Astrocyte (in vitro differentiated cells and primary cell): Measurements from ENCODE around the gene TRIM44. TPM values are rescaled to one million over a fixed set of nuclear protein-coding genes. Genes with fewer than 3 reads are reported as not detected.

Experiments
- DNase-seq: peaks from one replicate; pipeline ENCODE4 v3.0.0-alpha.2; 2010; ENCODE audit warnings: low read depth
- FAIRE-seq: peaks from 2 replicates; lab custom pipeline; 2011; peaks lifted over from hg19 to GRCh38; lab: Jason Lieb, UNC
- H2AFZ ChIP-seq: 2 replicates; pipeline ENCODE4 v1.6.0; 2012; ENCODE audit warnings: low read depth, low read length, inconsistent platforms
- H3K27ac ChIP-seq: 2 replicates; pipeline ENCODE4 v1.5.1; 2011; ENCODE audit warnings: low read depth, low read length, inconsistent platforms
- H3K27me3 ChIP-seq: 2 replicates; pipeline ENCODE4 v1.6.0; 2011; ENCODE audit warnings: low read length, inconsistent platforms; ENCODE audit not compliant: insufficient read depth
- H3K36me3 ChIP-seq: 2 replicates; pipeline ENCODE4 v1.5.1; 2011; ENCODE audit warnings: low read length, inconsistent platforms; ENCODE audit not compliant: insufficient read depth
- H3K4me1 ChIP-seq: 2 replicates; pipeline ENCODE4 v1.5.1; 2011; ENCODE audit warnings: low read length, inconsistent platforms; ENCODE audit not compliant: insufficient read depth
- H3K4me2 ChIP-seq: 2 replicates; pipeline ENCODE4 v1.6.0; 2012; ENCODE audit warnings: low read length, inconsistent platforms
- H3K4me3 ChIP-seq: 2 replicates; pipeline ENCODE4 v1.5.1; 2011; ENCODE audit warnings: low read depth, mild to moderate bottlenecking, low read length, inconsistent platforms; ENCODE audit not compliant: insufficient read depth
- H3K79me2 ChIP-seq: 2 replicates; pipeline ENCODE4 v1.6.0; 2012; ENCODE audit warnings: mild to moderate bottlenecking, low read length, inconsistent platforms; ENCODE audit not compliant: insufficient read depth
- H3K9ac ChIP-seq: 2 replicates; pipeline ENCODE4 v1.6.0; 2012; ENCODE audit warnings: mild to moderate bottlenecking, low read length, inconsistent platforms
- H3K9me3 ChIP-seq: 2 replicates; pipeline ENCODE4 v1.5.1; 2012; ENCODE audit warnings: low read depth, mild to moderate bottlenecking, low read length, inconsistent platforms; ENCODE audit not compliant: insufficient read depth
- H4K20me1 ChIP-seq: 2 replicates; pipeline ENCODE4 v1.6.0; 2012; ENCODE audit warnings: low read length, inconsistent platforms; ENCODE audit not compliant: insufficient read depth
- H3K27ac Mint-ChIP-seq: one replicate; pipeline ENCODE4 v1.8.0; 2021; ENCODE audit warnings: mild to moderate bottlenecking, mixed read lengths; ENCODE audit not compliant: unreplicated experiment
- H3K27me3 Mint-ChIP-seq: one replicate; pipeline ENCODE4 v1.8.0; 2021; ENCODE audit warnings: low read depth, mixed read lengths; ENCODE audit not compliant: unreplicated experiment
- H3K36me3 Mint-ChIP-seq: one replicate; pipeline ENCODE4 v1.8.0; 2021; ENCODE audit warnings: low read depth, mixed read lengths; ENCODE audit not compliant: unreplicated experiment
- H3K4me1 Mint-ChIP-seq: one replicate; pipeline ENCODE4 v1.8.0; 2021; ENCODE audit warnings: low read depth, mixed read lengths; ENCODE audit not compliant: unreplicated experiment
- H3K4me3 Mint-ChIP-seq: one replicate; pipeline ENCODE4 v1.8.0; 2021; ENCODE audit warnings: mild to moderate bottlenecking, moderate library complexity, mixed read lengths; ENCODE audit not compliant: unreplicated experiment
- H3K9me3 Mint-ChIP-seq: one replicate; pipeline ENCODE4 v1.8.0; 2021; ENCODE audit warnings: mild to moderate bottlenecking, mixed read lengths; ENCODE audit not compliant: unreplicated experiment
- EZH2 ChIP-seq: IDR thresholded peaks from 2 replicates; pipeline ENCODE4 v1.6.1; 2012; ENCODE audit warnings: mild to moderate bottlenecking, low read length, inconsistent platforms; ENCODE audit not compliant: insufficient read depth
- total RNA-seq: library from RNA; stranded (reverse); gene quantifications from 2 replicates; pipeline ENCODE4 v1.2.1, GENCODE V29; 2021
- TF ChIP-seq, protein P1 (sequence below): IDR thresholded peaks from 2 replicates; pipeline ENCODE4 v1.5.1; 2011; ENCODE audit warnings: low read depth, mild to moderate bottlenecking, inconsistent platforms, low read length, moderate library complexity; ENCODE audit not compliant: insufficient read depth

Gene TRIM44
- total RNA-seq, 1 donor from 2014 or later = 61.0 TPM

DNA sequence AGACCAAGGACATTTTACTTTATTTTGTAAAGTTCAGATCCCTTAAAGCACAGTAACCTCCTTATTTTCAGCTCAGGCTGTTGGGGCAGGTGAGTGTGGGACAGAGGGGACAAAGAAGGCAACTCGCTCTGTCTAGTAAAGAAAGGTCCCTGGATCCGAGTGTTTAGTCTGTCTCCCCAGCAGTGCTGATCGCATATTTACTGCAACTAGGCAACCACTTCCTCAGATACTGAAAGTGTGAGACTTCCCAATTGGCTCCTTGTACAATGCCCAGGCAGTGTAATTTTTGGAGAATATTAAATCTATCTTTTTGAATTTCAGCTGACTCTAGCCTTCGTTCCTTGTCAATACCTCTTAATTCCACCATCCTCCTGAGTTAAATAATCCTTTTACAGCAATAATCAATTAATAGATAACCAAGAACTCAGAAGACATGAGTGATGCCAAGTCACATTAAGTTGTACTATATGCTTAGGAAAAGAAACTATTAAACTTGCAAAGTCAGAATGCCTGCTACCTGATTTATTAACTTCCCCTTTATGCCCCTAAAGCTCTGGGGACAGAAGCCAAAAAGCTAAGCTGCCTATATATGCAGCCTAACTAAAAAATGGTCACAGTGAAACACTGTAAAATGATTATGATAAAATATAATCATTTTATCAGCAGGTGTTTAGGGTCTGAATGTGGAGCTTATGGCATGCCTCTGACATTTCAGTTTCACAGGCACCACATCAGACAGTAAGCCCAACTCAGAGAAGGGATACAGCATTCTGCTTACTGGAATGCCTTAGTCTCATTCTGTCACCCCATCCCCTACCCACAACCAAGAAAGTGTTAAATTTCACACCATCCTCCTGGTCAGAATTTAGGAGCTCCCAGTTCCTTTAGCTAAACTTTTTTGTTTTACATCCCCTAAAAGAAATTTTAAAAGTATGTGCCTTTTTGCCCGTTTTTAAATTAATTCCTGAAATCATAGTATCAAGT, 138.7 kb downstream of the TRIM44 start:
- Histone ChIP-seq H3K27me3 (no peaks in the 10 kb centered on the region), H3K36me3 (no peaks in the 10 kb centered on the region), H3K4me1 (peaks cover 21% of the 10 kb centered on the region), H2AFZ (no peak overlapping the region), H3K9ac (no peak overlapping the region), H3K79me2 (peaks cover 24% of the 10 kb centered on the region), H3K9me3 (no peaks in the 10 kb centered on the region), H3K27ac (no peak overlapping the region), H3K4me3 (no peak overlapping the region), H4K20me1 (peaks cover 17% of the 10 kb centered on the region), H3K4me2 (no peak overlapping the region)
- H3K4me3 Mint-ChIP-seq = no peak overlapping the region
- DNase-seq (no peak), FAIRE-seq (no peak)
- peaks cover 3% of the 10 kb centered on the region for H3K9me3 Mint-ChIP-seq
- H3K27ac Mint-ChIP-seq = no peak overlapping the region
- peaks cover 43% of the 10 kb centered on the region for H3K4me1 Mint-ChIP-seq
- TF ChIP-seq, protein P1, sequence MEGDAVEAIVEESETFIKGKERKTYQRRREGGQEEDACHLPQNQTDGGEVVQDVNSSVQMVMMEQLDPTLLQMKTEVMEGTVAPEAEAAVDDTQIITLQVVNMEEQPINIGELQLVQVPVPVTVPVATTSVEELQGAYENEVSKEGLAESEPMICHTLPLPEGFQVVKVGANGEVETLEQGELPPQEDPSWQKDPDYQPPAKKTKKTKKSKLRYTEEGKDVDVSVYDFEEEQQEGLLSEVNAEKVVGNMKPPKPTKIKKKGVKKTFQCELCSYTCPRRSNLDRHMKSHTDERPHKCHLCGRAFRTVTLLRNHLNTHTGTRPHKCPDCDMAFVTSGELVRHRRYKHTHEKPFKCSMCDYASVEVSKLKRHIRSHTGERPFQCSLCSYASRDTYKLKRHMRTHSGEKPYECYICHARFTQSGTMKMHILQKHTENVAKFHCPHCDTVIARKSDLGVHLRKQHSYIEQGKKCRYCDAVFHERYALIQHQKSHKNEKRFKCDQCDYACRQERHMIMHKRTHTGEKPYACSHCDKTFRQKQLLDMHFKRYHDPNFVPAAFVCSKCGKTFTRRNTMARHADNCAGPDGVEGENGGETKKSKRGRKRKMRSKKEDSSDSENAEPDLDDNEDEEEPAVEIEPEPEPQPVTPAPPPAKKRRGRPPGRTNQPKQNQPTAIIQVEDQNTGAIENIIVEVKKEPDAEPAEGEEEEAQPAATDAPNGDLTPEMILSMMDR = no peak
- no peak for TF ChIP-seq EZH2
- peaks cover 6% of the 10 kb centered on the region for H3K36me3 Mint-ChIP-seq
- H3K27me3 Mint-ChIP-seq = no peaks in the 10 kb centered on the region

- no peak overlapping the region for H3K4me3 ChIP-seq
- peaks cover 13% of the 10 kb centered on the region for H3K4me1 ChIP-seq
- Mint-ChIP-seq H3K9me3 (peaks cover 3% of the 10 kb centered on the region), H3K4me3 (no peak overlapping the region), H3K27me3 (no peaks in the 10 kb centered on the region), H3K4me1 (peaks cover 33% of the 10 kb centered on the region), H3K36me3 (peaks cover 8% of the 10 kb centered on the region), H3K27ac (no peak overlapping the region)
- no peaks in the 10 kb centered on the region for H3K9me3 ChIP-seq
- H3K27me3 ChIP-seq = no peaks in the 10 kb centered on the region
- TF ChIP-seq, protein P1 = no peak
- no peak for TF ChIP-seq EZH2
- no peak for DNase-seq
- H3K36me3 ChIP-seq = no peaks in the 10 kb centered on the region
- H4K20me1 ChIP-seq = peaks cover 17% of the 10 kb centered on the region
- peaks cover 23% of the 10 kb centered on the region for H3K79me2 ChIP-seq
- H3K27ac ChIP-seq = no peak overlapping the region
- H3K9ac ChIP-seq = no peak overlapping the region
- H3K4me2 ChIP-seq = no peak overlapping the region
- no peak for FAIRE-seq
- H2AFZ ChIP-seq = no peak overlapping the region
Measured at GRCh38 chr11:35802221-35802620, 139.6 kb downstream of the TRIM44 start.

DNA sequence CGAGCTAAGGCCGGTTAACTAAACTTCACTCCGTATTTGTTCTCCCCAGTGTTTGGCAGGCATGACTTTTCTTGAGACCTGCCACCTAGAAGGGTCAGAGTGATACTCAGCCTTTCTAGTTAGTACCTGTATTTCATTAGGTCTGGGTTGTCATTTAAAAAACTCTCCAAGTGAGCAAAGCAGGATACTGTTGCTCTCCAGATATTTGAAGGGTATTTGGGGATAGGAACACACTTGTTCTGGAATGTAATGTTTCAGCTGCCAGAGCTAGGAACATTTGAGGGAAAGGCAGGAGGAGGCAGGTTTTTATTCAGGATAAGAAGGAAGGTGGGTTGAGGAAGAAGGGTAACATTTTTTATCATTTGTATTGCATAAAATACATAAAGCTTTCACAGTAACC, 140.1 kb downstream of the TRIM44 start:
- no peak overlapping the region for H3K27ac ChIP-seq
- H4K20me1 ChIP-seq = peaks cover 17% of the 10 kb centered on the region
- H3K9me3 ChIP-seq = no peaks in the 10 kb centered on the region
- H3K4me1 ChIP-seq = peaks cover 13% of the 10 kb centered on the region
- no peaks in the 10 kb centered on the region for H3K27me3 ChIP-seq
- Mint-ChIP-seq H3K36me3 (peaks cover 8% of the 10 kb centered on the region), H3K4me3 (no peak overlapping the region), H3K27me3 (no peaks in the 10 kb centered on the region), H3K4me1 (peaks cover 28% of the 10 kb centered on the region), H3K27ac (no peak overlapping the region), H3K9me3 (peaks cover 3% of the 10 kb centered on the region)
- no peaks in the 10 kb centered on the region for H3K36me3 ChIP-seq
- no peak for FAIRE-seq
- H3K4me3 ChIP-seq = no peak overlapping the region
- H3K79me2 ChIP-seq = peaks cover 19% of the 10 kb centered on the region
- DNase-seq = no peak
- TF ChIP-seq, protein P1 = no peak
- TF ChIP-seq EZH2 = no peak
- no peak overlapping the region for H3K4me2 ChIP-seq
- no peak overlapping the region for H2AFZ ChIP-seq
- H3K9ac ChIP-seq = no peak overlapping the region
